ENCODE results near the gene CRIM1. TPM values are rescaled to one million over a fixed set of nuclear protein-coding genes. Genes with fewer than 3 reads are reported as not detected.

CRIM1 gene
- total RNA-seq, 5 donors from 2014 or later (not counting 1 experiment from before 2014, with no cell fraction given), result 2.0 to 5.8 (median 4.2) TPM

DNA sequence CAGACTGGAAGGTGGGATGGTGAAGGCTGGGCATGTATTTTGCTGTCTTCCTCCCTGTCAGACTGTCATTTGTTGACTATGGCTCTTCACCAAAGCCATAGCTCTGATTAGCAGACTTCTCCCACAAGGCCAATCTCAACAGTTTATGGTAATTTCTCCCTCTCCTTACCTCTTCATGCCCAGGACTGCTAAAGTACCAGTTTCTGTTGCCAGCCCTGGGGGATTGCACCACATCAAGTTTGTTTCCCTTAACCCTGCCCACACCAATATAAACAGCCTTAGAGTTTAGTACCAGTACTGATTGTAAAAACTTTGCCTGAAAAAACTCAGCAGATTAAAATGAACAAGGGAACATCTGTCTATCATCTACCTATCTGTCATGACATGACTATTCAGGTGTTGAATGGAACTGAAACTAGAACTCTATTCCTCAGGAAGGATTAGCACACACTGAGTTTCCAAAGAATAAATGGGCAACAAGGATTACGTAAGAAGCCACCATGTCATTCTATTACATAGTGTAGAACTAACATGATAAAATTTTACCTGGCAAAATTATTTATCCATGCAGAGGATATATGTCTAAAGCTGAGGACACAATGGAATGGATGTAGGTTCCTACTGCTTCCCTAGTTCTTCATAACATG is 228.7 kb downstream of the CRIM1 start:
- Histone ChIP-seq H3K4me1 (ENCODE audit: control insufficient read depth in 1 of 2, extremely low read depth in 1 of 2, insufficient read depth in 2 of 2, low read length in 2 of 2) (no peaks in the 10 kb centered on the region), H3K9me3 (no peaks in the 10 kb centered on the region), H3K27me3 (replicated peaks in 1 of 2; ENCODE audit: control insufficient read depth in 2 of 2, extremely low read depth in 1 of 2, insufficient read depth in 2 of 2, low read length in 1 of 2) (no peaks in the 10 kb centered on the region), H3K27ac (ENCODE audit: low read length) (no peak overlapping the region), H3K36me3 (ENCODE audit: control insufficient read depth in 2 of 2, extremely low read depth in 1 of 2, insufficient read depth in 1 of 2, low read length in 1 of 2) (peaks cover 0 to 57% of the 10 kb centered on the region in 2 donors), H3K4me3 (ENCODE audit: control insufficient read depth in 1 of 2, extremely low read depth in 1 of 2, low read length in 1 of 2) (no peak overlapping the region)
- Mint-ChIP-seq H3K27ac (no peak overlapping the region), H3K9me3 (no peaks in the 10 kb centered on the region), H3K27me3 (no peaks in the 10 kb centered on the region), H3K36me3 (peaks cover 76% of the 10 kb centered on the region), H3K4me1 (peaks cover 0 to 9% (median 0%) of the 10 kb centered on the region in 3 donors), H3K4me3 (no peak overlapping the region)
- CTCF ChIA-PET, result no interaction called here
- ATAC-seq (replicated peaks in 1 of 4) (no peak), DNase-seq (no peak)
- WGBS (ENCODE audit: insufficient coverage), result no CpG with 5 or more reads among the region's 1 CpG
- POLR2A ChIA-PET, result no interaction called here

DNA sequence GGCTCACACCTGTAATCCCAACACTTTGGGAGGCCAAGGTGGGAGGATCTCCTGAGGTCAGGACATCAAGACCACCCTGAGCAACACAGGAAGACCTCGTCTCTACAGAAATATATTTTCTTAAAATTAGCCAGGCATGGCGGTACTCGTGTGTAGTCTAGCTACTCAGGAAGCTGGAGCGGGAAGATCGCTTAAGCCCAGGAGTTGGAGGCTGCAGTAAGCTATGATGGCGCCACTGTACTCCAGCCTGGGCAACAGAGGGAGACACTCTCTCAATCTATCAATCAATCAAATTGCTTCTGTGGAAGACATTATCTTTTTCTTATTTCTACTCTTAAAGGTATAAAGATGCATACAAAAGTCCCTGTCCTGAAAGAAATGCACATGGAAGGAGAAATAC is 231.1 kb downstream of the CRIM1 start:
- H3K27ac Mint-ChIP-seq, result no peak overlapping the region
- ATAC-seq (replicated peaks in 1 of 4) (no peak), DNase-seq (no peak)
- Histone ChIP-seq H3K36me3 (ENCODE audit: control insufficient read depth in 2 of 2, extremely low read depth in 1 of 2, insufficient read depth in 1 of 2, low read length in 1 of 2) (peaks cover 0 to 45% of the 10 kb centered on the region in 2 donors), H3K27ac (ENCODE audit: low read length) (no peak overlapping the region), H3K27me3 (replicated peaks in 1 of 2; ENCODE audit: control insufficient read depth in 2 of 2, extremely low read depth in 1 of 2, insufficient read depth in 2 of 2, low read length in 1 of 2) (no peaks in the 10 kb centered on the region), H3K4me3 (ENCODE audit: control insufficient read depth in 1 of 2, extremely low read depth in 1 of 2, low read length in 1 of 2) (no peak overlapping the region), H3K9me3 (no peaks in the 10 kb centered on the region), H3K4me1 (ENCODE audit: control insufficient read depth in 1 of 2, extremely low read depth in 1 of 2, insufficient read depth in 2 of 2, low read length in 2 of 2) (no peaks in the 10 kb centered on the region)
- H3K9me3 Mint-ChIP-seq, result no peaks in the 10 kb centered on the region
- H3K4me3 Mint-ChIP-seq, result no peak overlapping the region
- H3K4me1 Mint-ChIP-seq, result peaks cover 4 to 16% (median 6%) of the 10 kb centered on the region in 3 donors
- H3K27me3 Mint-ChIP-seq, result no peaks in the 10 kb centered on the region
- WGBS (ENCODE audit: insufficient coverage), result 100% methylated on average over 4 of the region's 6 CpGs
- ChIA-PET POLR2A (no interaction called here), CTCF (no interaction called here)
- H3K36me3 Mint-ChIP-seq, result peaks cover 60% of the 10 kb centered on the region

DNA sequence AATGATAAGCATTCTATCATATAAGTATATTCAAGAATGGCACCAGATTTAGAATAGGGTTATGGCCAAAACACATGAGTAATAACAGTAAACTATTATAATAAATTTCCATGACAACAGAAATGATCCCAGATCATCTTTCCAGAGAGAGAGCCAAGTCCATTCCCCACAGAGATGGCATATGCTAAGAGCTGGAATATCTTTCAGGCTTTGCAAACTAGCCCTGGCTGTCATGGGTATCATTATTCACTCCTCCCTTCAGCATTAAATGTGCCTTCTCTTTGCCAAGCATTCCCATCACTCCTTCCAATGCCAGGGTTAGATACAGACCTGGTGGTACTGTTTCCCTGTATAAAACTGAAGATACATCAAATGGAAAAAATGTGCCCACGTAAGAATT is 231.5 kb downstream of the CRIM1 start:
- ChIA-PET CTCF (no interaction called here), POLR2A (no interaction called here)
- H3K36me3 ChIP-seq (ENCODE audit: control insufficient read depth in 2 of 2, extremely low read depth in 1 of 2, insufficient read depth in 1 of 2, low read length in 1 of 2), result peaks cover 0 to 43% of the 10 kb centered on the region in 2 donors
- Mint-ChIP-seq H3K36me3 (peaks cover 57% of the 10 kb centered on the region), H3K4me3 (no peak overlapping the region), H3K27me3 (no peaks in the 10 kb centered on the region), H3K9me3 (no peaks in the 10 kb centered on the region), H3K4me1 (peaks cover 9 to 16% (median 11%) of the 10 kb centered on the region in 3 donors), H3K27ac (no peak overlapping the region)
- no peak overlapping the region for H3K27ac ChIP-seq (ENCODE audit: low read length)
- ATAC-seq (replicated peaks in 1 of 4) (no peak), DNase-seq (no peak)
- H3K4me1 ChIP-seq (ENCODE audit: control insufficient read depth in 1 of 2, extremely low read depth in 1 of 2, insufficient read depth in 2 of 2, low read length in 2 of 2), result no peaks in the 10 kb centered on the region
- H3K9me3 ChIP-seq, result no peaks in the 10 kb centered on the region
- 100% methylated on average over 1 of the region's 1 CpG for WGBS (ENCODE audit: insufficient coverage)
- no peak overlapping the region for H3K4me3 ChIP-seq (ENCODE audit: control insufficient read depth in 1 of 2, extremely low read depth in 1 of 2, low read length in 1 of 2)
- no peaks in the 10 kb centered on the region for H3K27me3 ChIP-seq (replicated peaks in 1 of 2; ENCODE audit: control insufficient read depth in 2 of 2, extremely low read depth in 1 of 2, insufficient read depth in 2 of 2, low read length in 1 of 2)

DNA sequence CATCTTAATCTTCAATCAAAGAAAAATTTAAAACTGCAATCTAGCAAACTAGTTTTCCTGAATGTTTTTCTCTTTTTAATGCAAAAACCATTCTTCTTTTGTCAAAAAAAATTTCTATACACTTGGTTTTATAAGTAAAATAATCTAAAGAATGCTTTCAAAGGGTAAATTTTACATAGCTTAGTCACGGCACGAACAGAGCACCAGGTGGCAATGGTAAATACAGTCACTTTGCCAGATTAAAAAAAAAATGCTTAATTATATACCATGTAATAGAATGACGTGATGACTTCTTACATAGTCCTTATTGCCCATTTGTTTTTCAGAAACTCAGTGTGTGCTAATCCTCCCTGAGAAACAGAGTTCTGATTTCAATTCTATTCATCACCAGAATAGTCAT is 232.0 kb downstream of the CRIM1 start:
- H3K36me3 Mint-ChIP-seq, result peaks cover 53% of the 10 kb centered on the region
- CTCF ChIA-PET, result no interaction called here
- no peak overlapping the region for H3K27ac ChIP-seq (ENCODE audit: low read length)
- no peaks in the 10 kb centered on the region for H3K9me3 Mint-ChIP-seq
- H3K4me1 Mint-ChIP-seq, result peaks cover 10 to 16% (median 12%) of the 10 kb centered on the region in 3 donors
- no peak overlapping the region for H3K27ac Mint-ChIP-seq
- no peak for ATAC-seq (replicated peaks in 1 of 4)
- no peak overlapping the region for H3K4me3 Mint-ChIP-seq
- no peaks in the 10 kb centered on the region for H3K9me3 ChIP-seq
- H3K36me3 ChIP-seq (ENCODE audit: control insufficient read depth in 2 of 2, extremely low read depth in 1 of 2, insufficient read depth in 1 of 2, low read length in 1 of 2), result peaks cover 0 to 38% of the 10 kb centered on the region in 2 donors
- H3K4me3 ChIP-seq (ENCODE audit: control insufficient read depth in 1 of 2, extremely low read depth in 1 of 2, low read length in 1 of 2), result no peak overlapping the region
- WGBS (ENCODE audit: insufficient coverage), result no CpG with 5 or more reads among the region's 3 CpGs
- no peaks in the 10 kb centered on the region for H3K27me3 Mint-ChIP-seq
- POLR2A ChIA-PET, result no interaction called here
- no peaks in the 10 kb centered on the region for H3K27me3 ChIP-seq (replicated peaks in 1 of 2; ENCODE audit: control insufficient read depth in 2 of 2, extremely low read depth in 1 of 2, insufficient read depth in 2 of 2, low read length in 1 of 2)
- DNase-seq, result no peak
- no peaks in the 10 kb centered on the region for H3K4me1 ChIP-seq (ENCODE audit: control insufficient read depth in 1 of 2, extremely low read depth in 1 of 2, insufficient read depth in 2 of 2, low read length in 2 of 2)

DNA sequence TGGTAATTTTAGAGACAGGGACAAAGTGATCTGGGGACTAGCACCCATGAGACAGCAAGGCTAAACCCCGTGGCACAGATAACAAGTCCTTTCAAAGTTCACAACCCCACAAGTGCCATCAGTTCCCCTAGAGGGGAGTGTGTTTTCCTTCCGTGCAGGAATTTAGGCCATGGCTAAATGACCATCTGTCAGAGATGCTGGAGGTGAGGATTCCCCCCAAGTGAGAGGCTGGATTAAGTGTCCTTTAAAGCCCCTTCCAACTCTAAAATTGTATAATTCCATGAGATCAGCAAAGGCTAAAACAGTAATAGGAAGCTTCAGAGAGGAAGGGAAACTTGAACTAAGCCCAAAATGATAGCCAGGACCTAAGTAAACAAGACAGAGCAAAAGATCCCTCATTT is 233.7 kb downstream of the CRIM1 start:
- ATAC-seq (replicated peaks in 1 of 4) (no peak), DNase-seq (no peak)
- peaks cover 15 to 31% (median 23%) of the 10 kb centered on the region in 3 donors for H3K4me1 Mint-ChIP-seq
- no peaks in the 10 kb centered on the region for H3K9me3 Mint-ChIP-seq
- no peak overlapping the region for H3K4me3 Mint-ChIP-seq
- H3K27ac Mint-ChIP-seq, result no peak overlapping the region
- WGBS (ENCODE audit: insufficient coverage), result no CpG with 5 or more reads among the region's 2 CpGs
- Histone ChIP-seq H3K9me3 (no peaks in the 10 kb centered on the region), H3K27ac (ENCODE audit: low read length) (no peak overlapping the region), H3K27me3 (replicated peaks in 1 of 2; ENCODE audit: control insufficient read depth in 2 of 2, extremely low read depth in 1 of 2, insufficient read depth in 2 of 2, low read length in 1 of 2) (no peaks in the 10 kb centered on the region), H3K36me3 (ENCODE audit: control insufficient read depth in 2 of 2, extremely low read depth in 1 of 2, insufficient read depth in 1 of 2, low read length in 1 of 2) (peaks cover 0 to 27% of the 10 kb centered on the region in 2 donors), H3K4me3 (ENCODE audit: control insufficient read depth in 1 of 2, extremely low read depth in 1 of 2, low read length in 1 of 2) (no peak overlapping the region), H3K4me1 (ENCODE audit: control insufficient read depth in 1 of 2, extremely low read depth in 1 of 2, insufficient read depth in 2 of 2, low read length in 2 of 2) (peaks cover 0 to 2% of the 10 kb centered on the region in 2 experiments)
- ChIA-PET POLR2A (no interaction called here), CTCF (interaction anchor here in 1 of 2 donors (0.6 kb wide), 1 partner anchor 29 kb away, joined by 3 read pairs; no protein-coding TSS in a partner anchor)
- H3K27me3 Mint-ChIP-seq, result no peaks in the 10 kb centered on the region
- H3K36me3 Mint-ChIP-seq, result peaks cover 42% of the 10 kb centered on the region

DNA sequence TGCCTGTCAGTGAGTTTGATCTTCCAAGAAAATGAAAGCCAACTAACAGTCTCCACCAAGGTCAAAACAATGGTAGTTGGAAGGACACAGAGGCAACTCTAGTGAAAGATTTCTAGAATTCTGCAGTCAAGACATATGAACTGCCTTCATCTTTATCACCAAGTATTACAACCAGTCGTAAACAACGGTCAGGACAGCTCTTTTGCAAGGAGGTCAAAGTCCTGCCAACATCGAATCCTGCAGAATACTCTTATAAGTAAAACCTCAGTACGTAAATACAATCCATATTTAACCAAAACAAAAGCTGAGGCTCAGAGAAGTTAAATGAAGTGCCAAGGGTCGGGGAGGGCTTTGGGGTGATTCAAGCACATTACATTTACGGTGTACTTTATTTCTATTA is 239.3 kb downstream of the CRIM1 start:
- no peaks in the 10 kb centered on the region for H3K27me3 ChIP-seq (replicated peaks in 1 of 2; ENCODE audit: control insufficient read depth in 2 of 2, extremely low read depth in 1 of 2, insufficient read depth in 2 of 2, low read length in 1 of 2)
- no peaks in the 10 kb centered on the region for H3K9me3 ChIP-seq
- peaks cover 0 to 21% of the 10 kb centered on the region in 2 experiments for H3K4me1 ChIP-seq (ENCODE audit: control insufficient read depth in 1 of 2, extremely low read depth in 1 of 2, insufficient read depth in 2 of 2, low read length in 2 of 2)
- H3K27ac ChIP-seq (ENCODE audit: low read length), result no peak overlapping the region
- Mint-ChIP-seq H3K4me1 (peaks cover 46 to 55% (median 53%) of the 10 kb centered on the region in 3 donors), H3K27ac (no peak overlapping the region), H3K36me3 (peaks cover 10% of the 10 kb centered on the region), H3K27me3 (no peaks in the 10 kb centered on the region), H3K4me3 (no peak overlapping the region), H3K9me3 (no peaks in the 10 kb centered on the region)
- DNase-seq (no peak), ATAC-seq (replicated peaks in 1 of 4) (no peak)
- no peak overlapping the region for H3K4me3 ChIP-seq (ENCODE audit: control insufficient read depth in 1 of 2, extremely low read depth in 1 of 2, low read length in 1 of 2)
- peaks cover 0 to 8% of the 10 kb centered on the region in 2 donors for H3K36me3 ChIP-seq (ENCODE audit: control insufficient read depth in 2 of 2, extremely low read depth in 1 of 2, insufficient read depth in 1 of 2, low read length in 1 of 2)
- ChIA-PET CTCF (no interaction called here), POLR2A (no interaction called here)
- 94% methylated on average over 3 of the region's 6 CpGs for WGBS (ENCODE audit: insufficient coverage)

All from T-cell (primary cell).